ENCODE data around the gene CRTAC1.

DNA sequence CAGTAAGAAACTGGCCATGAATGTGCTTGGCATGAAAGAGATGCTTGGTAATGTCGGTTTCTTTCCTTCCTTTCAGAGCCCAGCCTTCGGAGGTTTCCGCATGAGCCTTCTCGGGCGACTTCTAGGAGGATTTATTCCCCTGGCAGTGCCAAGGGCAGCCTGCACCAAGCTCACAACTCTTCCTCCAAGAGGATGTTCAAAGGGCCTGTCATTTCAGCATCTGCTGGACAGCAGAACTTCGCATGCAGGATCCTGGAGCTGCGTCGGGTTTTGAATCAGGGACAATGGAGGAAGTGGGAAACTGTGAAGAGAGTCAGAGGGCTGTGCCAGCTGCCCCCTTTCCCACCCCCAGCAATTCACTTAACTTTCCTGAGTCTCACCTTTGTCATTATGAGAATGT is 159.4 kb downstream of the CRTAC1 start:
- TF ChIP-seq EZH2 (IDR thresholded peaks at IDR 0.05; ENCODE audit: borderline replicate concordance, low read depth, low read length, severe bottlenecking) (no peak), POLR2A (IDR thresholded peaks at IDR 0.05; ENCODE audit: low read depth, low read length) (no peak), CTCF (IDR thresholded peaks at IDR 0.05; ENCODE audit: extremely low read depth in 1 of 2, insufficient read depth in 1 of 2, low read depth in 1 of 2, low read length in 2 of 2) (no peak), MAX (IDR thresholded peaks at IDR 0.05; ENCODE audit: insufficient read depth, insufficient read length) (no peak), POLR2AphosphoS5 (IDR thresholded peaks at IDR 0.05; ENCODE audit: insufficient read depth, low read depth, low read length) (no peak)
